ENCODE results near the gene CSF2RB. TPM values are rescaled to one million over a fixed set of nuclear protein-coding genes. Genes with fewer than 3 reads are reported as not detected.

CSF2RB gene
- total and polyA plus RNA-seq, 11 donors, result 0.69 to 39.4 (median 2.3) TPM

GRCh38 chr22:36911887-36912661 lies 1.4 kb upstream of the CSF2RB start:
- 54 to 61% (median 59%) methylated on average over 13 of the region's 13 CpGs for WGBS, 4 donors
- intact Hi-C loops (cut with DNase I), result no loop called here
- no peak overlapping the region for H3K4me3 ChIP-seq
- H3K9me3 ChIP-seq, result no peaks in the 10 kb centered on the region
- TF ChIP-seq POLR2A (IDR thresholded peaks at IDR 0.05) (no peak), CTCF (IDR thresholded peaks at IDR 0.05) (no peak)
- peaks cover 0 to 35% (median 0%) of the 10 kb centered on the region in 12 donors for H3K4me1 ChIP-seq
- H3K36me3 ChIP-seq, result no peaks in the 10 kb centered on the region
- peaks cover 0 to 4% (median 0%) of the 10 kb centered on the region in 9 donors for H3K27me3 ChIP-seq
- no peak for ATAC-seq
- no peak for DNase-seq
- H3K27ac ChIP-seq, result peak overlapping the region in 1 of 12 donors; percentile 90

- Histone ChIP-seq H3K36me3 (no peaks in the 10 kb centered on the region), H3K27me3 (peaks cover 0 to 4% (median 0%) of the 10 kb centered on the region in 9 donors), H3K4me1 (peaks cover 0 to 35% (median 0%) of the 10 kb centered on the region in 12 donors), H3K27ac (peak overlapping the region in 4 of 12 donors; percentile 46 to 90 (median 54)), H3K9me3 (no peaks in the 10 kb centered on the region), H3K4me3 (peak overlapping the region in 5 of 12 donors; percentile 38 to 68 (median 53))
- ATAC-seq (peak in 2 of 4 donors; percentile 35 to 41), DNase-seq (no peak)
- 78 to 84% (median 82%) methylated on average over 8 of the region's 8 CpGs for WGBS, 4 donors
- TF ChIP-seq CTCF (IDR thresholded peaks at IDR 0.05) (no peak), POLR2A (IDR thresholded peaks at IDR 0.05) (no peak)
- intact Hi-C loops (cut with DNase I), result no loop called here
Observed at GRCh38 chr22:36912694-36913426, 568 bp upstream of the CSF2RB start.

- DNase-seq, result no peak
- intact Hi-C loops (cut with DNase I), result no loop called here
- TF ChIP-seq POLR2A (IDR thresholded peaks at IDR 0.05), result no peak
- no peak for TF ChIP-seq CTCF (IDR thresholded peaks at IDR 0.05)
- peaks cover 0 to 4% (median 0%) of the 10 kb centered on the region in 9 donors for H3K27me3 ChIP-seq
- H3K4me3 ChIP-seq, result peak overlapping the region in 8 of 12 donors; percentile 33 to 68 (median 46)
- H3K27ac ChIP-seq, result peak overlapping the region in 1 of 12 donors; percentile 90
- no peak for ATAC-seq
- peaks cover 0 to 44% (median 0%) of the 10 kb centered on the region in 12 donors for H3K4me1 ChIP-seq
- 94 to 97% (median 95%) methylated on average over 1 of the region's 1 CpG for WGBS, 4 donors
- peaks cover 0 to 8% (median 0%) of the 10 kb centered on the region in 9 donors for H3K36me3 ChIP-seq
- H3K9me3 ChIP-seq, result peaks cover 0 to 6% (median 0%) of the 10 kb centered on the region in 12 donors
Observed at GRCh38 chr22:36914390-36914752, 943 bp downstream of the CSF2RB start.

GRCh38 chr22:36916034-36916433 lies 2.6 kb downstream of the CSF2RB start:
- ATAC-seq (no peak), DNase-seq (no peak)
- H3K27ac ChIP-seq, result no peak overlapping the region
- H3K4me3 ChIP-seq, result peak overlapping the region in 1 of 12 donors; percentile 68
- H3K36me3 ChIP-seq, result peaks cover 0 to 8% (median 0%) of the 10 kb centered on the region in 9 donors
- H3K9me3 ChIP-seq, result peaks cover 0 to 6% (median 0%) of the 10 kb centered on the region in 12 donors
- TF ChIP-seq POLR2A (IDR thresholded peaks at IDR 0.05) (no peak), CTCF (IDR thresholded peaks at IDR 0.05) (no peak)
- intact Hi-C loops (cut with DNase I), result no loop called here
- peaks cover 0 to 57% (median 0%) of the 10 kb centered on the region in 12 donors for H3K4me1 ChIP-seq
- H3K27me3 ChIP-seq, result peaks cover 0 to 4% (median 0%) of the 10 kb centered on the region in 9 donors
